Chondrocyte (in vitro differentiated cells): ENCODE results near the gene ANKRD33. TPM values are rescaled to one million over a fixed set of nuclear protein-coding genes. Genes with fewer than 3 reads are reported as not detected.

Experiments
- DNase-seq: peaks from one replicate; pipeline ENCODE4 v3.0.0; 2021; ENCODE audit warnings: mixed read lengths, low spot score
- H3K27ac Mint-ChIP-seq: one replicate; pipeline ENCODE4 v1.8.0; 2021; ENCODE audit warnings: mild to moderate bottlenecking, moderate library complexity, mixed read lengths; ENCODE audit not compliant: unreplicated experiment
- H3K27me3 Mint-ChIP-seq: 2 replicates; pipeline ENCODE4 v1.8.0; 2021; ENCODE audit warnings: low read depth, mixed read lengths
- H3K36me3 Mint-ChIP-seq: 2 replicates; pipeline ENCODE4 v1.8.0; 2021; ENCODE audit warnings: low read depth, mixed read lengths
- H3K4me1 Mint-ChIP-seq: 2 replicates; pipeline ENCODE4 v1.8.0; 2021; ENCODE audit warnings: low read depth, mild to moderate bottlenecking, mixed read lengths
- H3K4me3 Mint-ChIP-seq: one replicate; pipeline ENCODE4 v1.8.0; 2021; ENCODE audit warnings: mild to moderate bottlenecking, moderate library complexity, mixed read lengths; ENCODE audit not compliant: unreplicated experiment
- H3K9me3 Mint-ChIP-seq: 2 replicates; pipeline ENCODE4 v1.8.0; 2021; ENCODE audit warnings: low read depth, mixed read lengths
- CTCF ChIP-seq: fragments of 200-600 bp; sonication (generic); IDR thresholded peaks from 2 replicates; pipeline ENCODE4 v1.5.0; 2021; ENCODE audit warnings: antibody characterized with exemption, mild to moderate bottlenecking, moderate library complexity
- total RNA-seq: library from RNA; stranded (reverse); gene quantifications from 3 replicates; pipeline ENCODE4 v1.2.1, GENCODE V29; 2021

Gene ANKRD33
- total RNA-seq, 1 donor from 2014 or later = not detected

- Mint-ChIP-seq H3K4me1 (peaks cover 7% of the 10 kb centered on the region), H3K4me3 (no peak overlapping the region), H3K36me3 (no peaks in the 10 kb centered on the region), H3K9me3 (no peaks in the 10 kb centered on the region), H3K27me3 (peaks cover 8% of the 10 kb centered on the region), H3K27ac (no peak overlapping the region)
- TF ChIP-seq CTCF = no peak
- DNase-seq = peak; percentile 34
Observed at GRCh38 chr12:51873251-51873994, 14.5 kb upstream of the ANKRD33 start.

GRCh38 chr12:51874000-51874399 lies 13.9 kb upstream of the ANKRD33 start:
- H3K4me1 Mint-ChIP-seq = peaks cover under 1% of the 10 kb centered on the region
- H3K36me3 Mint-ChIP-seq = no peaks in the 10 kb centered on the region
- peaks cover 4% of the 10 kb centered on the region for H3K27me3 Mint-ChIP-seq
- no peak for DNase-seq
- no peaks in the 10 kb centered on the region for H3K9me3 Mint-ChIP-seq
- no peak overlapping the region for H3K27ac Mint-ChIP-seq
- TF ChIP-seq CTCF = no peak
- H3K4me3 Mint-ChIP-seq = no peak overlapping the region

- no peak for TF ChIP-seq CTCF
- DNase-seq = no peak
- Mint-ChIP-seq H3K4me1 (no peaks in the 10 kb centered on the region), H3K4me3 (no peak overlapping the region), H3K36me3 (no peaks in the 10 kb centered on the region), H3K27ac (no peak overlapping the region), H3K9me3 (no peaks in the 10 kb centered on the region), H3K27me3 (peaks cover 4% of the 10 kb centered on the region)
Observed at GRCh38 chr12:51874486-51874885, 13.4 kb upstream of the ANKRD33 start.

- no peak for TF ChIP-seq CTCF
- Mint-ChIP-seq H3K27me3 (no peaks in the 10 kb centered on the region), H3K4me3 (no peak overlapping the region), H3K4me1 (no peaks in the 10 kb centered on the region), H3K36me3 (no peaks in the 10 kb centered on the region), H3K27ac (no peak overlapping the region), H3K9me3 (peaks cover 3% of the 10 kb centered on the region)
- DNase-seq = no peak
Observed at GRCh38 chr12:51879102-51879501, 8.8 kb upstream of the ANKRD33 start.

GRCh38 chr12:51883295-51883694 lies 4.6 kb upstream of the ANKRD33 start:
- H3K27ac Mint-ChIP-seq = no peak overlapping the region
- peaks cover 1% of the 10 kb centered on the region for H3K36me3 Mint-ChIP-seq
- DNase-seq = no peak
- no peak for TF ChIP-seq CTCF
- peaks cover 10% of the 10 kb centered on the region for H3K4me1 Mint-ChIP-seq
- peaks cover 3% of the 10 kb centered on the region for H3K9me3 Mint-ChIP-seq
- no peak overlapping the region for H3K4me3 Mint-ChIP-seq
- no peaks in the 10 kb centered on the region for H3K27me3 Mint-ChIP-seq
